HepG2 (cell line): ENCODE measurements around the gene CDC42SE1. TPM values are rescaled to one million over a fixed set of nuclear protein-coding genes. Genes with fewer than 3 reads are reported as not detected.
A peak's percentile ranks its signal among the peaks of the same experiment; 100 is the strongest.

Experiments used
- HNRNPL ChIP-seq: fragments of 200-400 bp; formaldehyde crosslinking; IDR thresholded peaks from 2 replicates; pipeline ENCODE4 v1.6.1; 2017; ENCODE audit warnings: mild to moderate bottlenecking, low read depth, low read length
- IKZF5 ChIP-seq: IDR thresholded peaks from 2 replicates; pipeline ENCODE4 v1.6.1; 2018; ENCODE audit warnings: missing genetic modification reagents, mild to moderate bottlenecking, missing compliant biosample characterization
- IRF9 ChIP-seq: sonication (generic); formaldehyde crosslinking; IDR thresholded peaks from 2 replicates; pipeline ENCODE4 v1.8.0; 2022; ENCODE audit warnings: missing genetic modification reagents, mild to moderate bottlenecking, borderline replicate concordance
- MIXL1 ChIP-seq: IDR thresholded peaks from 2 replicates; pipeline ENCODE4 v1.6.1; 2016
- NPAS2 ChIP-seq: sonication (generic); formaldehyde crosslinking; IDR thresholded peaks from 2 replicates; pipeline ENCODE4 v1.8.0; 2022; ENCODE audit warnings: mild to moderate bottlenecking, missing genetic modification reagents, borderline replicate concordance
- NR2F6 ChIP-seq, 2 experiments: IDR thresholded peaks; 2 replicates each; pipeline ENCODE4 v1.6.1; 2016; ENCODE audit warnings: antibody characterized with exemption in 1 of 2, mild to moderate bottlenecking in 1 of 2
- PATZ1 ChIP-seq: sonication (generic); formaldehyde crosslinking; IDR thresholded peaks from 2 replicates; pipeline ENCODE4 v1.4.0; 2020; ENCODE audit warnings: missing genetic modification reagents
- PHF20 ChIP-seq: sonication (generic); formaldehyde crosslinking; IDR thresholded peaks from 2 replicates; pipeline ENCODE4 v1.5.0; 2020; ENCODE audit warnings: mild to moderate bottlenecking, missing genetic modification reagents
- REPIN1 ChIP-seq: sonication (generic); formaldehyde crosslinking; IDR thresholded peaks from 2 replicates; pipeline ENCODE4 v1.8.0; 2022; ENCODE audit warnings: missing genetic modification reagents, low read depth, mild to moderate bottlenecking, borderline replicate concordance
- RFX3 ChIP-seq: IDR thresholded peaks from 2 replicates; pipeline ENCODE4 v1.6.1; 2016; ENCODE audit warnings: missing biosample characterization, missing genetic modification reagents
- SRSF4 ChIP-seq: fragments of 200-400 bp; formaldehyde crosslinking; IDR thresholded peaks from one replicate; pipeline ENCODE4 v1.6.1; 2018; ENCODE audit warnings: mild to moderate bottlenecking, low read depth, low read length, moderate library complexity; ENCODE audit not compliant: poor library complexity, severe bottlenecking
- TCF7 ChIP-seq: sonication (generic); IDR thresholded peaks from 2 replicates; pipeline ENCODE4 v1.6.1; 2016; ENCODE audit warnings: antibody characterized with exemption, low read depth
- TRIM22 ChIP-seq: fragments of 450-650 bp; IDR thresholded peaks from 2 replicates; pipeline ENCODE4 v1.6.1; 2017
- ZFYVE20 ChIP-seq: sonication (generic); formaldehyde crosslinking; IDR thresholded peaks from 2 replicates; pipeline ENCODE4 v1.8.0; 2023; ENCODE audit warnings: low read depth, mild to moderate bottlenecking, moderate library complexity, missing genetic modification reagents, borderline replicate concordance
- ZNF326 ChIP-seq: sonication (generic); formaldehyde crosslinking; IDR thresholded peaks from 2 replicates; pipeline ENCODE4 v1.4.0; 2020; ENCODE audit warnings: missing genetic modification reagents, borderline replicate concordance
- ZNF652 ChIP-seq: IDR thresholded peaks from 2 replicates; pipeline ENCODE4 v1.6.1; 2016; ENCODE audit warnings: low read depth, borderline replicate concordance
- polyA plus RNA-seq, 8 experiments: library from polyadenylated mRNA; depleted of rRNA in 3 of 8; stranded (reverse) in 7 of 8; unstranded in 1 of 8; fragments of >200 nt; fragmentation: Illumina TruSeq in 4 of 8; extraction: Trizol in 4 of 8; gene quantifications; 2 replicates each; pipeline versions ENCODE4 v1.2.1 to v1.2.3, GENCODE V29; 2011 to 2016; ENCODE audit warnings: low read depth in 4 of 8, missing spikeins in 1 of 8, mixed read lengths in 1 of 8; ENCODE audit not compliant: insufficient read depth in 1 of 8
- total RNA-seq, 5 experiments: library from RNA; depleted of rRNA; stranded (reverse); fragments of >200 nt; fragmentation: Illumina TruSeq; extraction: Trizol; gene quantifications; 2 replicates each; pipeline ENCODE4 v1.2.3, GENCODE V29; 2016; ENCODE audit warnings: low read depth in 1 of 5
- TF ChIP-seq, protein P1 (sequence below): sonication (generic); formaldehyde crosslinking; IDR thresholded peaks from 2 replicates; pipeline ENCODE4 v1.4.0; 2020; ENCODE audit warnings: mild to moderate bottlenecking, missing genetic modification reagents
- TF ChIP-seq, protein P2 (sequence below): sonication (generic); formaldehyde crosslinking; IDR thresholded peaks from 2 replicates; pipeline ENCODE4 v1.5.0; 2020; ENCODE audit warnings: missing genetic modification reagents
- TF ChIP-seq, protein P3 (sequence below): sonication (generic); formaldehyde crosslinking; IDR thresholded peaks from 2 replicates; pipeline ENCODE4 v1.8.0; 2022; ENCODE audit warnings: mild to moderate bottlenecking, missing genetic modification reagents, moderate library complexity

The CDC42SE1 gene
- total and polyA plus RNA-seq, 2 of the 13 experiments (the other 11 are each of a cell fraction or from before 2014, with no cell fraction given): 17.6 to 17.9 TPM

GRCh38 chr1:151059109-151060006 lies at the start of gene CDC42SE1 (continued):
- peak; percentile 87 for TF ChIP-seq PATZ1 (CRISPR knock-in tag)
- no peak for TF ChIP-seq RFX3 (CRISPR knock-in tag)
- TF ChIP-seq, protein P1, sequence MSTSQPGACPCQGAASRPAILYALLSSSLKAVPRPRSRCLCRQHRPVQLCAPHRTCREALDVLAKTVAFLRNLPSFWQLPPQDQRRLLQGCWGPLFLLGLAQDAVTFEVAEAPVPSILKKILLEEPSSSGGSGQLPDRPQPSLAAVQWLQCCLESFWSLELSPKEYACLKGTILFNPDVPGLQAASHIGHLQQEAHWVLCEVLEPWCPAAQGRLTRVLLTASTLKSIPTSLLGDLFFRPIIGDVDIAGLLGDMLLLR (CRISPR knock-in tag): no peak
- TF ChIP-seq NR2F6 (IDR thresholded peaks at IDR 0.05): no peak
- TF ChIP-seq NR2F6 (CRISPR knock-in tag; IDR thresholded peaks at IDR 0.05): peak; percentile 50; the same call in 1 of the 2 replicates
- TF ChIP-seq ZNF652 (CRISPR knock-in tag): no peak
- no peak for TF ChIP-seq ZFYVE20 (CRISPR knock-in tag)
- 0 out of 2 replicates have a peak, but pooled peaks have one; percentile 13 for TF ChIP-seq HNRNPL
- TF ChIP-seq PHF20 (CRISPR knock-in tag): peak; percentile 76
- TF ChIP-seq SRSF4: no peak
- TF ChIP-seq IKZF5: peak; percentile 60; the same call in 1 of the 2 replicates
- TF ChIP-seq REPIN1 (CRISPR knock-in tag): peak; percentile 19; the same call in 1 of the 2 replicates
- TF ChIP-seq NPAS2 (CRISPR knock-in tag): no peak
- peak; percentile 77; the same call in 1 of the 2 replicates for TF ChIP-seq IRF9 (CRISPR knock-in tag)
- TF ChIP-seq, protein P2, sequence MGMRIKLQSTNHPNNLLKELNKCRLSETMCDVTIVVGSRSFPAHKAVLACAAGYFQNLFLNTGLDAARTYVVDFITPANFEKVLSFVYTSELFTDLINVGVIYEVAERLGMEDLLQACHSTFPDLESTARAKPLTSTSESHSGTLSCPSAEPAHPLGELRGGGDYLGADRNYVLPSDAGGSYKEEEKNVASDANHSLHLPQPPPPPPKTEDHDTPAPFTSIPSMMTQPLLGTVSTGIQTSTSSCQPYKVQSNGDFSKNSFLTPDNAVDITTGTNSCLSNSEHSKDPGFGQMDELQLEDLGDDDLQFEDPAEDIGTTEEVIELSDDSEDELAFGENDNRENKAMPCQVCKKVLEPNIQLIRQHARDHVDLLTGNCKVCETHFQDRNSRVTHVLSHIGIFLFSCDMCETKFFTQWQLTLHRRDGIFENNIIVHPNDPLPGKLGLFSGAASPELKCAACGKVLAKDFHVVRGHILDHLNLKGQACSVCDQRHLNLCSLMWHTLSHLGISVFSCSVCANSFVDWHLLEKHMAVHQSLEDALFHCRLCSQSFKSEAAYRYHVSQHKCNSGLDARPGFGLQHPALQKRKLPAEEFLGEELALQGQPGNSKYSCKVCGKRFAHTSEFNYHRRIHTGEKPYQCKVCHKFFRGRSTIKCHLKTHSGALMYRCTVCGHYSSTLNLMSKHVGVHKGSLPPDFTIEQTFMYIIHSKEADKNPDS (CRISPR knock-in tag): no peak
- no peak for TF ChIP-seq TRIM22
- TF ChIP-seq TCF7: no peak
- no peak for TF ChIP-seq ZNF326 (CRISPR knock-in tag)
- TF ChIP-seq MIXL1 (CRISPR knock-in tag): no peak
- TF ChIP-seq, protein P3, sequence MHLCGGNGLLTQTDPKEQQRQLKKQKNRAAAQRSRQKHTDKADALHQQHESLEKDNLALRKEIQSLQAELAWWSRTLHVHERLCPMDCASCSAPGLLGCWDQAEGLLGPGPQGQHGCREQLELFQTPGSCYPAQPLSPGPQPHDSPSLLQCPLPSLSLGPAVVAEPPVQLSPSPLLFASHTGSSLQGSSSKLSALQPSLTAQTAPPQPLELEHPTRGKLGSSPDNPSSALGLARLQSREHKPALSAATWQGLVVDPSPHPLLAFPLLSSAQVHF (CRISPR knock-in tag): no peak
